Ishikawa (cell line): ENCODE data around the gene ARID5B.
A peak's percentile ranks its signal among the peaks of the same experiment; 100 is the strongest.

Experiments
- CEBPB ChIP-seq: IDR thresholded peaks from 2 replicates; pipeline ENCODE4 v1.6.1; 2012
- CREB1 ChIP-seq: IDR thresholded peaks from 2 replicates; pipeline ENCODE4 v1.6.1; 2012; ENCODE audit warnings: low read depth
- EGR1 ChIP-seq: IDR thresholded peaks from 2 replicates; pipeline ENCODE4 v1.6.1; 2012
- EP300 ChIP-seq: IDR thresholded peaks from 2 replicates; pipeline ENCODE4 v1.6.1; 2012; ENCODE audit warnings: borderline replicate concordance
- FOXM1 ChIP-seq: IDR thresholded peaks from 2 replicates; pipeline ENCODE4 v1.6.1; 2012; ENCODE audit warnings: low read depth, borderline replicate concordance
- NFIC ChIP-seq: IDR thresholded peaks from 2 replicates; pipeline ENCODE4 v1.6.1; 2012
- RAD21 ChIP-seq: IDR thresholded peaks from 2 replicates; pipeline ENCODE4 v1.6.1; 2012; ENCODE audit warnings: low read depth
- TAF1 ChIP-seq: IDR thresholded peaks from 2 replicates; pipeline ENCODE4 v1.6.1; 2012; ENCODE audit warnings: low read depth, mild to moderate bottlenecking
- TCF12 ChIP-seq: IDR thresholded peaks from 2 replicates; pipeline ENCODE4 v1.6.1; 2012; ENCODE audit warnings: low read depth
- TEAD4 ChIP-seq: IDR thresholded peaks from 2 replicates; pipeline ENCODE4 v1.6.1; 2012
- YY1 ChIP-seq: IDR thresholded peaks from 2 replicates; pipeline ENCODE4 v1.6.1; 2012; ENCODE audit warnings: low read depth
- ZBTB7A ChIP-seq: IDR thresholded peaks from 2 replicates; pipeline ENCODE4 v1.6.1; 2012; ENCODE audit warnings: low read depth
- TF ChIP-seq, protein P1 (sequence below): IDR thresholded peaks from 2 replicates; pipeline ENCODE4 v1.6.1; 2012
- TF ChIP-seq, protein P2 (sequence below): IDR thresholded peaks from 2 replicates; pipeline ENCODE4 v1.6.1; 2012; ENCODE audit warnings: low read depth, mild to moderate bottlenecking
- TF ChIP-seq, protein P3 (sequence below): IDR thresholded peaks from 2 replicates; pipeline ENCODE4 v1.6.1; 2012

ARID5B gene

DNA sequence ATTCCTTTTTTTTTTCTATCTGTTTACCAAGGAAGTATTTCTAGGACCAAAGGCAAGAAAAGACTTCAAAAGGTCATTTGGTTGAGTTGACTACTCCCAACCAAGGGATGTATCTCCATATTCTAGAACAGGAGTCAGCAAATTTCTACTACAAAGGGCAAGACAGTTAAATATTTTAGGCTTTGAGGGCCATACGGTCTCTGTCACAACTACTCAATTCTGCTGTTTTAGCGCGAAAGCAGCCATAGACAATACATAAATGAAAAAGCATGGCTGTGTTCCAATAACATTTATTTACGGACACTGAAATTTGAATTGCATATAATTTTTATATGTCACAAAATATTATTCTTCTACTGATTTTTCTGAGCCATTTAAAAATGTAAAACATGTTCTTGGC is 8.5 kb upstream of the ARID5B start:
- TF ChIP-seq, protein P1, sequence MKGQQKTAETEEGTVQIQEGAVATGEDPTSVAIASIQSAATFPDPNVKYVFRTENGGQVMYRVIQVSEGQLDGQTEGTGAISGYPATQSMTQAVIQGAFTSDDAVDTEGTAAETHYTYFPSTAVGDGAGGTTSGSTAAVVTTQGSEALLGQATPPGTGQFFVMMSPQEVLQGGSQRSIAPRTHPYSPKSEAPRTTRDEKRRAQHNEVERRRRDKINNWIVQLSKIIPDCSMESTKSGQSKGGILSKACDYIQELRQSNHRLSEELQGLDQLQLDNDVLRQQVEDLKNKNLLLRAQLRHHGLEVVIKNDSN = no peak
- no peak for TF ChIP-seq TAF1
- TF ChIP-seq TEAD4 = no peak
- TF ChIP-seq CEBPB = no peak
- TF ChIP-seq, protein P2, sequence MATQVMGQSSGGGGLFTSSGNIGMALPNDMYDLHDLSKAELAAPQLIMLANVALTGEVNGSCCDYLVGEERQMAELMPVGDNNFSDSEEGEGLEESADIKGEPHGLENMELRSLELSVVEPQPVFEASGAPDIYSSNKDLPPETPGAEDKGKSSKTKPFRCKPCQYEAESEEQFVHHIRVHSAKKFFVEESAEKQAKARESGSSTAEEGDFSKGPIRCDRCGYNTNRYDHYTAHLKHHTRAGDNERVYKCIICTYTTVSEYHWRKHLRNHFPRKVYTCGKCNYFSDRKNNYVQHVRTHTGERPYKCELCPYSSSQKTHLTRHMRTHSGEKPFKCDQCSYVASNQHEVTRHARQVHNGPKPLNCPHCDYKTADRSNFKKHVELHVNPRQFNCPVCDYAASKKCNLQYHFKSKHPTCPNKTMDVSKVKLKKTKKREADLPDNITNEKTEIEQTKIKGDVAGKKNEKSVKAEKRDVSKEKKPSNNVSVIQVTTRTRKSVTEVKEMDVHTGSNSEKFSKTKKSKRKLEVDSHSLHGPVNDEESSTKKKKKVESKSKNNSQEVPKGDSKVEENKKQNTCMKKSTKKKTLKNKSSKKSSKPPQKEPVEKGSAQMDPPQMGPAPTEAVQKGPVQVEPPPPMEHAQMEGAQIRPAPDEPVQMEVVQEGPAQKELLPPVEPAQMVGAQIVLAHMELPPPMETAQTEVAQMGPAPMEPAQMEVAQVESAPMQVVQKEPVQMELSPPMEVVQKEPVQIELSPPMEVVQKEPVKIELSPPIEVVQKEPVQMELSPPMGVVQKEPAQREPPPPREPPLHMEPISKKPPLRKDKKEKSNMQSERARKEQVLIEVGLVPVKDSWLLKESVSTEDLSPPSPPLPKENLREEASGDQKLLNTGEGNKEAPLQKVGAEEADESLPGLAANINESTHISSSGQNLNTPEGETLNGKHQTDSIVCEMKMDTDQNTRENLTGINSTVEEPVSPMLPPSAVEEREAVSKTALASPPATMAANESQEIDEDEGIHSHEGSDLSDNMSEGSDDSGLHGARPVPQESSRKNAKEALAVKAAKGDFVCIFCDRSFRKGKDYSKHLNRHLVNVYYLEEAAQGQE = no peak
- TF ChIP-seq, protein P3, sequence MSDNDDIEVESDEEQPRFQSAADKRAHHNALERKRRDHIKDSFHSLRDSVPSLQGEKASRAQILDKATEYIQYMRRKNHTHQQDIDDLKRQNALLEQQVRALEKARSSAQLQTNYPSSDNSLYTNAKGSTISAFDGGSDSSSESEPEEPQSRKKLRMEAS = no peak
- no peak for TF ChIP-seq EP300
- TF ChIP-seq TCF12 = no peak
- no peak for TF ChIP-seq FOXM1
- no peak for TF ChIP-seq NFIC
- TF ChIP-seq CREB1 = no peak
- no peak for TF ChIP-seq YY1
- TF ChIP-seq ZBTB7A = no peak
- TF ChIP-seq EGR1 = no peak
- TF ChIP-seq RAD21 = no peak

DNA sequence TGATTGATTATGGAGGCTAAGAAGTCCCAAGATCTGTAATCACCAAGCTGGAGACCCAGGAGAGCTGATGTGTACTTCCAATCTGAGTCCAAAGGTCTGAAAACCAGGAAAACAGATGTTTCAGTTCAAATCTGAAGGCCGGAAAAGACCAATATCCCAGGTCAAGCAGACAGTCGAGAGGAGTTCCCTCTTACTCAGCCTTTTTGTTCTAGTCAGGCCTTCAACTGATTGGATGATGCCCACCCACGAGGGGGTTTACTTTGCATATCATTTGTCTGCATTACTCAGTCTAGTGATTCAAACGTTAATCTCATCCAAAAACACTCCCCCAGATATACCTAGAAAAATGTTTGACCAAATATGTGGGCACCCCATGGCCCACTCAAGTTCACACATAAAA is 7.4 kb upstream of the ARID5B start:
- TF ChIP-seq CEBPB (no peak), CREB1 (no peak)

DNA sequence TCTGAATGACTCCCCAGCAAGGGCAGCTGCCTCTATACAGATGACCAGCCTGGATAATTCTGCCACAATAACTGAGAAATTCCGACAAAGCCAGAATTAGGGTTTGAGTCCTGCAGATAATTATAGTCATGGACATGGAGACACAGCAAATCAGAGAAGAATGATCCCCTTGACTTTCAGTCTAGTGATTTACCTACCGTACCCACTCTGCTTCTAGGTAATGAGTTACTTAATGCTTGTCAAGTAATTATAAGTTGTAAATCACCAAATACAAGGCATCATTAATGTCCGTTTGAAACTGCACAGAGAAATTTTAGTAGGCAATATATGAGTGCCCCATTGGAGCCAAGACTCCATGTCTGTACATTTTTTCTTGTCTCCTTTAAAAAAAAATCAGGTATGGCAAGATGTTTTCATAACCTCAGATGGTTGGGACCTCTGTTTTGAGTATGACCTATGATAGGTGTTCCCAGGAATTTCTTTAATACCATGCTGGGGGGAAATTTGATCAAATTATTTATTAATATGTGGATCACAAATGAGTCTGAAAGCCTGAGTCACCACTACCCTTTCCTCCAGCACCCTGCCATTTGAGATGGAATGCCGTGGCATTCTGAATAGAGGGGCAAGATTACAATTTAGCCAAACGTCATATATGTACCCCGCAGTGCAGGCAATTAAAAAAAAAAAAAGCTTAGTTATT is 5.5 kb upstream of the ARID5B start:
- no peak for TF ChIP-seq EGR1
- TF ChIP-seq CREB1 = no peak
- no peak for TF ChIP-seq NFIC
- TF ChIP-seq, protein P3 = no peak
- no peak for TF ChIP-seq FOXM1
- no peak for TF ChIP-seq RAD21
- no peak for TF ChIP-seq YY1
- TF ChIP-seq, protein P1 = no peak
- TF ChIP-seq CEBPB = no peak
- no peak for TF ChIP-seq TEAD4
- no peak for TF ChIP-seq ZBTB7A
- TF ChIP-seq TAF1 = no peak
- TF ChIP-seq EP300 = no peak
- no peak for TF ChIP-seq TCF12
- TF ChIP-seq, protein P2 = no peak

DNA sequence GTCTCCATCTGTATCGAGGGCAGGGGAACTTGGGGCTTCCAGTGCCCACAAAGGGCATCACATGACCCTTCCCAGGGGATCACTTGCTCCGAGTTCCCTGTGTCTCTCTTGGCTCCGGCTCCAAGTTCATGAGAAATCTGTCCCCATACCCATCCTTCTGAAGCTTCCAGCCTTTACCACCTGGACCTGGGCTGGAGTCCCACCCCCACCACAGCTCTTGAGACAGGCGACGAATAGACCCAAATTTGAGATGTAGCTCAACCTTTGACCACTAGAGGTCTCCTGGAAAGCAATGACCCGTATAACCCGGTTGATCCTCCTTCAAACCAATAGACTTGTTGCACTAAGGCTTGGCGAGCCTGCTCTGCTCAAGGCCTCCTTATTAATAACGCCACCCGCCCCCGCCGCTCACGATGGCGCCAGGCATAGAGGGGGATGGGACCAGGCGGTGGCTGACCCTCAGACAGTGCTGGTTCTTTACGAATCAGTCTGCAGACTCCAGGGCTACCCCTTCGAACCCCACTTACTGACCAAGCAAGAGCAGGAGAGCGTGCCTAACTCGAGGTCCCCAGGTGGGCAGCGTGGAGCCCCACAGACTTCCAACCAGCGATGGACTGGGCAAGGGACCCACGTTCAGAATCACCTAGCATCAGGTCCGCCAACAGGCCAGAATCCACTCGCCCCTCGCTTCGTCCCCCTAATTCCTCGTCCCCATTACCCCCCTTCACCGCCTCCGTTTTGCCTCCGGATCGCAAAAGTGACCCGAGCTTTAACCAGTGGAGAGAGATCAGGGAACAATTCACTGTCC is 4.4 kb upstream of the ARID5B start:
- TF ChIP-seq, protein P1 = 0 out of 2 replicates have a peak, but pooled peaks have one; percentile 27
- TF ChIP-seq CREB1 (no peak), CEBPB (no peak), FOXM1 (no peak), RAD21 (peak; percentile 65)

DNA sequence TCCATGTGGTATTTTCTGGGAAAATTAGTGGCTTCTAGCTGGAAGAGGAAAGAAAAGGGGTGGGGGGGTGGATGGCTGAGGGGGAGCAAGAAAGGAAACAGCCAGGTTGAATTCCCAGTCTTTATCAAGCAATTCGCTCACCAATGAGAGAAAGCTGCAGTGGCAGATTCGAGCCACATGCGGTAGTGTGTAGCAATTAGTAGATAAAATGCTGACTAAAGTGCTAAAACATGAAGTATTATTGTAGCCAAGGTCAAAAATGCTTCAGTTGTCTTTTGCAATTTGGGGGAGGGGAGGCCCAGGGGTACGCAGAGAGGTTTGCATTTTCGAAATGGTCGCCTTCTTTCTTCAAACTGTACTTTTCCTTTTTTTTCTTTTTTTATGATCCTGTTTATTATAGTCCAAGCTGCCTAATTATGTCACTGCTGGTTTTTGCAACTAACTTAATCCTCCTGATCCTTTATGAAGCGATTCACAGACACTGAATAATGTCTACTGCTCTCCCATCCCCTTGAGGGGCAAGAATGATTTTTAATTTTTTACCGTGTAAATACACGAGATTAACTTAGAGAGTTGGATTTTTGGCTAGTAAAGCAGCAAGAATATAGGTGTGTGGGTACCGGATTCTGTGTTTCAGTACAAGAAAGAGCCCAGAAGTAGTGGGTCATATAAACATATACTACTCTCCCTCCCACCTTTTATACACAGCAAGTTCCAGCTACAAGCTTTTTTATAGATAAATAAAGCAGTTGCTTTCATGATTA is 3.6 kb upstream of the ARID5B start:
- TF ChIP-seq, protein P1 = no peak
- TF ChIP-seq EGR1 = no peak
